Lower leg skin (tissue), 3 donors: ENCODE results near the gene ING5.

Experiments used
- POLR2A ChIP-seq, 2 donors: fragments of 450-650 bp; IDR thresholded peaks; one replicate each; pipeline ENCODE4 v1.6.1; 2016 to 2017; ENCODE audit warnings: antibody characterized with exemption in 2 of 2, mild to moderate bottlenecking in 1 of 2, moderate library complexity in 1 of 2
- TF ChIP-seq, protein P1 (sequence below), 3 donors: fragments of 450-650 bp; IDR thresholded peaks; one replicate each; pipeline ENCODE4 v1.5.1; 2016; ENCODE audit warnings: antibody characterized with exemption in 3 of 3, mild to moderate bottlenecking in 3 of 3, moderate library complexity in 2 of 3

DNA sequence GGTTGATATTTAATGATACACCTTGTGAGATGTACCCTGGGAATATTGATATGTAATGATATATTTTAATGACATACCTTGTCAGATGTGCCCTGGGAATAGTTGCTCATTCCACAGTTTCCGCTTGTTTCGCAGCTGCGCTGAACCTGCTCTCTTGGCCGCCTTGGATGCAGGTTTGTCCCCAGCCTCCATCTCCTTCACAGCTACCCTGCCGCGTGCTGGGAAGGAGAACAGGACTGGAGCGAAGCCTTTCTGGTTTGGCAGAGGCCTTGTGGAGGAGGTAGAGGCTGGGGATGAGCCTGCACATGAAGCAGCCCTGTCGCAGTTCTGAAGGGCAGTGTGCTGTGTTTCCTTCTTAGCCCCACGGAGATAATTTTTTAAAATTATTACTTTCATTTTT lies 49.7 kb upstream of the ING5 start:
- TF ChIP-seq, protein P1, sequence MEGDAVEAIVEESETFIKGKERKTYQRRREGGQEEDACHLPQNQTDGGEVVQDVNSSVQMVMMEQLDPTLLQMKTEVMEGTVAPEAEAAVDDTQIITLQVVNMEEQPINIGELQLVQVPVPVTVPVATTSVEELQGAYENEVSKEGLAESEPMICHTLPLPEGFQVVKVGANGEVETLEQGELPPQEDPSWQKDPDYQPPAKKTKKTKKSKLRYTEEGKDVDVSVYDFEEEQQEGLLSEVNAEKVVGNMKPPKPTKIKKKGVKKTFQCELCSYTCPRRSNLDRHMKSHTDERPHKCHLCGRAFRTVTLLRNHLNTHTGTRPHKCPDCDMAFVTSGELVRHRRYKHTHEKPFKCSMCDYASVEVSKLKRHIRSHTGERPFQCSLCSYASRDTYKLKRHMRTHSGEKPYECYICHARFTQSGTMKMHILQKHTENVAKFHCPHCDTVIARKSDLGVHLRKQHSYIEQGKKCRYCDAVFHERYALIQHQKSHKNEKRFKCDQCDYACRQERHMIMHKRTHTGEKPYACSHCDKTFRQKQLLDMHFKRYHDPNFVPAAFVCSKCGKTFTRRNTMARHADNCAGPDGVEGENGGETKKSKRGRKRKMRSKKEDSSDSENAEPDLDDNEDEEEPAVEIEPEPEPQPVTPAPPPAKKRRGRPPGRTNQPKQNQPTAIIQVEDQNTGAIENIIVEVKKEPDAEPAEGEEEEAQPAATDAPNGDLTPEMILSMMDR (IDR thresholded peaks at IDR 0.05) = no peak
- TF ChIP-seq POLR2A (IDR thresholded peaks at IDR 0.05) = no peak
